Gastrocnemius medialis (tissue), 4 donors: ENCODE data around the gene ANKRD33B.

ENCODE experiments used
- POLR2A ChIP-seq, 2 donors: fragments of 450-650 bp; IDR thresholded peaks; one replicate each; pipeline ENCODE4 v1.6.1; 2017; ENCODE audit warnings: antibody characterized with exemption in 2 of 2, mild to moderate bottlenecking in 2 of 2, moderate library complexity in 2 of 2
- TF ChIP-seq, protein P1 (sequence below), 5 experiments: fragments of 450-650 bp in 3 of 5; fragments of 200-600 bp in 2 of 5; sonication (generic) in 2 of 5; IDR thresholded peaks in 4 of 5; conservative IDR thresholded peaks in 1 of 5; 1 replicate in 4 of 5; 2 replicates in 1 of 5; pipeline ENCODE4 v1.5.1; 2016 to 2019; ENCODE audit warnings: antibody characterized with exemption in 5 of 5, mild to moderate bottlenecking in 3 of 5, moderate library complexity in 3 of 5

DNA sequence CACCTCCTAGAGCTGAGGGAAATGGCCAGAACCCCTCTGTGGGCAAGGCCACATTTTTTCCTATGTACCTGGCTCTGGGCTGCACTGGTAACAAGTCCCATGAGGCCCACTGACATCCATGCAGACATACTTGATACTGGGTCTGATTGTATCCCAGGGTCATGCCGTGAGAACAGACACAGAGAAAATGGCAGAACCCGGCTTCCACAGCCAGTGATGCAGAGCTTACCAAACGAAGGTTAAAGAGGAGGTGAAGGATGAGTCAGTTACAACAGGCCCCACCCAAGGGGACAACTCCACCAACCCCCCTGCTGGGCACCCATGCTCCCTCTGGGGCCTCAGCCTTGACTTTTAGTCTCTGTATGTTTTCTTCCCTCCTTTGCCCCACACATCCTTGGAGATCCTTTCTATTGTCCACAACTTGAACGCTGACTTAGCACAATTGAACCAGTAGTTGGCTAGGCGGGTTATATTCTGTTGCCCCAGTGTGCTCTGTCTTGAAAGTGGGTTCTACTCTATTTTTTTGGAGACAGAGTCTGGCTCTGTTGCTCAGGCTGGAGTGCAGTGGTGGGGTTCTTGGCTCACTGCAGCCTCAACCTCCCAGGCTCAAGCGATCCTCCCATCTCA lies 103.7 kb downstream of the ANKRD33B start:
- TF ChIP-seq, protein P1, sequence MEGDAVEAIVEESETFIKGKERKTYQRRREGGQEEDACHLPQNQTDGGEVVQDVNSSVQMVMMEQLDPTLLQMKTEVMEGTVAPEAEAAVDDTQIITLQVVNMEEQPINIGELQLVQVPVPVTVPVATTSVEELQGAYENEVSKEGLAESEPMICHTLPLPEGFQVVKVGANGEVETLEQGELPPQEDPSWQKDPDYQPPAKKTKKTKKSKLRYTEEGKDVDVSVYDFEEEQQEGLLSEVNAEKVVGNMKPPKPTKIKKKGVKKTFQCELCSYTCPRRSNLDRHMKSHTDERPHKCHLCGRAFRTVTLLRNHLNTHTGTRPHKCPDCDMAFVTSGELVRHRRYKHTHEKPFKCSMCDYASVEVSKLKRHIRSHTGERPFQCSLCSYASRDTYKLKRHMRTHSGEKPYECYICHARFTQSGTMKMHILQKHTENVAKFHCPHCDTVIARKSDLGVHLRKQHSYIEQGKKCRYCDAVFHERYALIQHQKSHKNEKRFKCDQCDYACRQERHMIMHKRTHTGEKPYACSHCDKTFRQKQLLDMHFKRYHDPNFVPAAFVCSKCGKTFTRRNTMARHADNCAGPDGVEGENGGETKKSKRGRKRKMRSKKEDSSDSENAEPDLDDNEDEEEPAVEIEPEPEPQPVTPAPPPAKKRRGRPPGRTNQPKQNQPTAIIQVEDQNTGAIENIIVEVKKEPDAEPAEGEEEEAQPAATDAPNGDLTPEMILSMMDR (IDR thresholded peaks at IDR 0.05 in 4 of 5, conservative IDR thresholded peaks at IDR 0.05 in 1 of 5), result no peak
- TF ChIP-seq POLR2A (IDR thresholded peaks at IDR 0.05), result no peak
